ENCODE measurements around the gene CDC5L. TPM values are rescaled to one million over a fixed set of nuclear protein-coding genes. Genes with fewer than 3 reads are reported as not detected.

Gene CDC5L
- total and polyA plus RNA-seq, 2 of the 13 experiments (the other 11 are each of a cell fraction or from before 2014, with no cell fraction given), result 11.0 to 34.2 TPM

- TF ChIP-seq RERE (CRISPR knock-in tag; IDR thresholded peaks at IDR 0.05; ENCODE audit: low read depth) (peak; percentile 7; the same call in 1 of the 2 replicates), ZNF768 (CRISPR knock-in tag; IDR thresholded peaks at IDR 0.05) (peak; percentile 70), ZNF772 (CRISPR knock-in tag; IDR thresholded peaks at IDR 0.05) (peak; percentile 83), MIXL1 (CRISPR knock-in tag; IDR thresholded peaks at IDR 0.05) (peak; percentile 60), ZNF713 (CRISPR knock-in tag; IDR thresholded peaks at IDR 0.05) (no peak), ARNTL (CRISPR knock-in tag; IDR thresholded peaks at IDR 0.05) (peak; percentile 43; the same call in 1 of the 2 replicates), ZNF580 (CRISPR knock-in tag; IDR thresholded peaks at IDR 0.05; ENCODE audit: borderline replicate concordance, low read depth) (peak; percentile 81), ZNF136 (CRISPR knock-in tag; IDR thresholded peaks at IDR 0.05; ENCODE audit: low read depth) (0 out of 2 replicates have a peak, but pooled peaks have one; percentile 72), ZNF841 (CRISPR knock-in tag; IDR thresholded peaks at IDR 0.05; ENCODE audit: borderline replicate concordance) (no peak; the same call in 1 of the 2 replicates), ZNF17 (CRISPR knock-in tag; IDR thresholded peaks at IDR 0.05) (no peak), KMT2B (CRISPR knock-in tag; IDR thresholded peaks at IDR 0.05) (peak; percentile 89), KDM4B (CRISPR knock-in tag; IDR thresholded peaks at IDR 0.05) (peak; percentile 67), ZNF512 (CRISPR knock-in tag; IDR thresholded peaks at IDR 0.05) (no peak), ZNF709 (CRISPR knock-in tag; IDR thresholded peaks at IDR 0.05) (peak; percentile 94; the same call in 1 of the 2 replicates), FOXP4 (CRISPR knock-in tag; IDR thresholded peaks at IDR 0.05) (peak; percentile 60), RFX5 (IDR thresholded peaks at IDR 0.05; ENCODE audit: low read depth, low read length) (peak; percentile 63; the same call in 1 of the 2 replicates), MED1 (CRISPR knock-in tag; IDR thresholded peaks at IDR 0.05) (peak; percentile 71; the same call in 1 of the 2 replicates), HMG20B (CRISPR knock-in tag; conservative IDR thresholded peaks at IDR 0.05) (peak; percentile 16; the same call in 1 of the 2 replicates), ZEB1 (IDR thresholded peaks at IDR 0.05; ENCODE audit: insufficient replicate concordance, low read depth) (peak; percentile 66)
Observed at GRCh38 chr6:44387346-44388134, at the start of gene CDC5L (continued).
